HepG2 (cell line): Measurements from ENCODE around the gene USF2. TPM values are rescaled to one million over a fixed set of nuclear protein-coding genes. Genes with fewer than 3 reads are reported as not detected.

ENCODE experiments used
- HES4 ChIP-seq: sonication (generic); formaldehyde crosslinking; IDR thresholded peaks from 2 replicates; pipeline ENCODE4 v1.9.0; 2021; ENCODE audit warnings: mild to moderate bottlenecking, missing genetic modification reagents, borderline replicate concordance
- MYNN ChIP-seq: sonication (generic); formaldehyde crosslinking; IDR thresholded peaks from 2 replicates; pipeline ENCODE4 v1.4.0; 2020; ENCODE audit warnings: mild to moderate bottlenecking, low read depth, missing genetic modification reagents
- PBX3 ChIP-seq: sonication (generic); formaldehyde crosslinking; IDR thresholded peaks from 2 replicates; pipeline ENCODE4 v1.8.1; 2023; ENCODE audit warnings: missing genetic modification reagents, inconsistent platforms, borderline replicate concordance
- SMAD9 ChIP-seq: sonication (generic); formaldehyde crosslinking; IDR thresholded peaks from 2 replicates; pipeline ENCODE4 v1.5.1; 2020; ENCODE audit warnings: mild to moderate bottlenecking, missing genetic modification reagents
- ZBTB38 ChIP-seq: sonication (generic); formaldehyde crosslinking; IDR thresholded peaks from 2 replicates; pipeline ENCODE4 v1.5.1; 2020; ENCODE audit warnings: mild to moderate bottlenecking, missing genetic modification reagents
- ZHX2 ChIP-seq, 2 experiments: sonication (generic) in 1 of 2; formaldehyde crosslinking in 1 of 2; IDR thresholded peaks; 2 replicates each; pipeline versions ENCODE4 v1.6.1 to v1.9.0; 2014 to 2022; ENCODE audit warnings: antibody characterized with exemption in 1 of 2, borderline replicate concordance in 1 of 2, inconsistent platforms in 1 of 2, low read depth in 1 of 2, missing genetic modification reagents in 1 of 2
- polyA plus RNA-seq, 8 experiments: library from polyadenylated mRNA; depleted of rRNA in 3 of 8; stranded (reverse) in 7 of 8; unstranded in 1 of 8; fragments of >200 nt; fragmentation: Illumina TruSeq in 4 of 8; extraction: Trizol in 4 of 8; gene quantifications; 2 replicates each; pipeline versions ENCODE4 v1.2.1 to v1.2.3, GENCODE V29; 2011 to 2016; ENCODE audit warnings: low read depth in 4 of 8, missing spikeins in 1 of 8, mixed read lengths in 1 of 8; ENCODE audit not compliant: insufficient read depth in 1 of 8
- total RNA-seq, 5 experiments: library from RNA; depleted of rRNA; stranded (reverse); fragments of >200 nt; fragmentation: Illumina TruSeq; extraction: Trizol; gene quantifications; 2 replicates each; pipeline ENCODE4 v1.2.3, GENCODE V29; 2016; ENCODE audit warnings: low read depth in 1 of 5
- TF ChIP-seq, protein P1 (sequence below): sonication (generic); formaldehyde crosslinking; IDR thresholded peaks from 2 replicates; pipeline ENCODE4 v1.4.0; 2020; ENCODE audit warnings: missing genetic modification reagents, borderline replicate concordance
- TF ChIP-seq, protein P2 (sequence below): sonication (generic); formaldehyde crosslinking; IDR thresholded peaks from 2 replicates; pipeline ENCODE4 v1.4.0; 2020; ENCODE audit warnings: missing genetic modification reagents
- TF ChIP-seq, protein P3 (sequence below): sonication (generic); formaldehyde crosslinking; IDR thresholded peaks from 2 replicates; pipeline ENCODE4 v1.9.0; 2021; ENCODE audit warnings: mild to moderate bottlenecking, missing genetic modification reagents

Gene USF2
- total and polyA plus RNA-seq, 2 of the 13 experiments (the other 11 are each of a cell fraction or from before 2014, with no cell fraction given), result 54.9 to 106 TPM

DNA sequence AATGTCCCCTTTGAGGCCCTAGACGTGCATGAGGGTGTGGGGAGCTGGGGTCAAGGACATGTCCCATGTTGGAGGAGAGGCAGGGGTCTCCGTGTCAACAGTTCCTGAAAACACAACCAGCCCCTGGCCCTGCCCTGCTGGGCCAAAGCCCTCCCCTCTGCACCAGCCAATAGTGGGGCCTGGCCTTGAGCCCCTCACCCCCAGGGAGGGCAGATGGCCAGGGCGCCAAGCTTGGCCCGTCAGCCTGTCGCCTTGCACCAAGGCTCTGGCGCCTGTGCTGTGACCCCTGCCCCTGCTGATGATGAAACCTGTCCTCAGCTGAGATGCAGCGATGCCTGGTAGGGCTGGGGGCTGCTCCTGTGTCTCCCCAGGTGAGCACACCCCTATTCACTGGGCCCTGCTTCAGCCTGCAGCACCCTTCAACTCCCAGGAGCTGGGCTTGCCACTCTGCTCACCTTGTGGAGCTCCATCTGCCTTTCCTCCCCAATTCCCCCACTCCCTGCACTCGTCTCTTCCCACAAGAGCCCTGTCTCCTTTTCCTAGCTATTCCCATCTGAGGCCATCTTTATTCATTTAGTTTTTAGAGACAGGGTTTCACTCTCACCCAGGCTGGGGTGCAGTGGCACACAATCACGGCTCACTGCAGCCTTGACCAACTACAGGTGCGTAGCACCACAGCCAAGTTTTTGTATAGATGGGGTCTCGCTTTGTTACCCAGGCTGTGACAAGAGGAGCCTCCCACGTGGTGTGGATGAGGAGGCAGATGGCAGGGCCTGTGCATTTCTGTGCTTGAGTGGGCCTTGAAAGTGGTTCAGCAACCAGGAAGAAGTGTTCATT, 11.4 kb downstream of the USF2 start (continued):
- no peak for TF ChIP-seq ZHX2 (IDR thresholded peaks at IDR 0.05; ENCODE audit: low read depth)
- no peak for TF ChIP-seq ZHX2 (CRISPR knock-in tag; IDR thresholded peaks at IDR 0.05; ENCODE audit: borderline replicate concordance)
- no peak for TF ChIP-seq PBX3 (CRISPR knock-in tag)
- TF ChIP-seq, protein P1, sequence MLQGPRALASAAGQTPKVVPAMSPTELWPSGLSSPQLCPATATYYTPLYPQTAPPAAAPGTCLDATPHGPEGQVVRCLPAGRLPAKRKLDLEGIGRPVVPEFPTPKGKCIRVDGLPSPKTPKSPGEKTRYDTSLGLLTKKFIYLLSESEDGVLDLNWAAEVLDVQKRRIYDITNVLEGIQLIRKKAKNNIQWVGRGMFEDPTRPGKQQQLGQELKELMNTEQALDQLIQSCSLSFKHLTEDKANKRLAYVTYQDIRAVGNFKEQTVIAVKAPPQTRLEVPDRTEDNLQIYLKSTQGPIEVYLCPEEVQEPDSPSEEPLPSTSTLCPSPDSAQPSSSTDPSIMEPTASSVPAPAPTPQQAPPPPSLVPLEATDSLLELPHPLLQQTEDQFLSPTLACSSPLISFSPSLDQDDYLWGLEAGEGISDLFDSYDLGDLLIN (CRISPR knock-in tag), result no peak
- TF ChIP-seq MYNN (CRISPR knock-in tag), result no peak
- TF ChIP-seq, protein P2, sequence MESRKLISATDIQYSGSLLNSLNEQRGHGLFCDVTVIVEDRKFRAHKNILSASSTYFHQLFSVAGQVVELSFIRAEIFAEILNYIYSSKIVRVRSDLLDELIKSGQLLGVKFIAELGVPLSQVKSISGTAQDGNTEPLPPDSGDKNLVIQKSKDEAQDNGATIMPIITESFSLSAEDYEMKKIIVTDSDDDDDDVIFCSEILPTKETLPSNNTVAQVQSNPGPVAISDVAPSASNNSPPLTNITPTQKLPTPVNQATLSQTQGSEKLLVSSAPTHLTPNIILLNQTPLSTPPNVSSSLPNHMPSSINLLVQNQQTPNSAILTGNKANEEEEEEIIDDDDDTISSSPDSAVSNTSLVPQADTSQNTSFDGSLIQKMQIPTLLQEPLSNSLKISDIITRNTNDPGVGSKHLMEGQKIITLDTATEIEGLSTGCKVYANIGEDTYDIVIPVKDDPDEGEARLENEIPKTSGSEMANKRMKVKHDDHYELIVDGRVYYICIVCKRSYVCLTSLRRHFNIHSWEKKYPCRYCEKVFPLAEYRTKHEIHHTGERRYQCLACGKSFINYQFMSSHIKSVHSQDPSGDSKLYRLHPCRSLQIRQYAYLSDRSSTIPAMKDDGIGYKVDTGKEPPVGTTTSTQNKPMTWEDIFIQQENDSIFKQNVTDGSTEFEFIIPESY (CRISPR knock-in tag), result peak; percentile 82
- no peak for TF ChIP-seq SMAD9
- TF ChIP-seq HES4 (CRISPR knock-in tag), result no peak
- TF ChIP-seq ZBTB38 (CRISPR knock-in tag), result no peak
- TF ChIP-seq, protein P3, sequence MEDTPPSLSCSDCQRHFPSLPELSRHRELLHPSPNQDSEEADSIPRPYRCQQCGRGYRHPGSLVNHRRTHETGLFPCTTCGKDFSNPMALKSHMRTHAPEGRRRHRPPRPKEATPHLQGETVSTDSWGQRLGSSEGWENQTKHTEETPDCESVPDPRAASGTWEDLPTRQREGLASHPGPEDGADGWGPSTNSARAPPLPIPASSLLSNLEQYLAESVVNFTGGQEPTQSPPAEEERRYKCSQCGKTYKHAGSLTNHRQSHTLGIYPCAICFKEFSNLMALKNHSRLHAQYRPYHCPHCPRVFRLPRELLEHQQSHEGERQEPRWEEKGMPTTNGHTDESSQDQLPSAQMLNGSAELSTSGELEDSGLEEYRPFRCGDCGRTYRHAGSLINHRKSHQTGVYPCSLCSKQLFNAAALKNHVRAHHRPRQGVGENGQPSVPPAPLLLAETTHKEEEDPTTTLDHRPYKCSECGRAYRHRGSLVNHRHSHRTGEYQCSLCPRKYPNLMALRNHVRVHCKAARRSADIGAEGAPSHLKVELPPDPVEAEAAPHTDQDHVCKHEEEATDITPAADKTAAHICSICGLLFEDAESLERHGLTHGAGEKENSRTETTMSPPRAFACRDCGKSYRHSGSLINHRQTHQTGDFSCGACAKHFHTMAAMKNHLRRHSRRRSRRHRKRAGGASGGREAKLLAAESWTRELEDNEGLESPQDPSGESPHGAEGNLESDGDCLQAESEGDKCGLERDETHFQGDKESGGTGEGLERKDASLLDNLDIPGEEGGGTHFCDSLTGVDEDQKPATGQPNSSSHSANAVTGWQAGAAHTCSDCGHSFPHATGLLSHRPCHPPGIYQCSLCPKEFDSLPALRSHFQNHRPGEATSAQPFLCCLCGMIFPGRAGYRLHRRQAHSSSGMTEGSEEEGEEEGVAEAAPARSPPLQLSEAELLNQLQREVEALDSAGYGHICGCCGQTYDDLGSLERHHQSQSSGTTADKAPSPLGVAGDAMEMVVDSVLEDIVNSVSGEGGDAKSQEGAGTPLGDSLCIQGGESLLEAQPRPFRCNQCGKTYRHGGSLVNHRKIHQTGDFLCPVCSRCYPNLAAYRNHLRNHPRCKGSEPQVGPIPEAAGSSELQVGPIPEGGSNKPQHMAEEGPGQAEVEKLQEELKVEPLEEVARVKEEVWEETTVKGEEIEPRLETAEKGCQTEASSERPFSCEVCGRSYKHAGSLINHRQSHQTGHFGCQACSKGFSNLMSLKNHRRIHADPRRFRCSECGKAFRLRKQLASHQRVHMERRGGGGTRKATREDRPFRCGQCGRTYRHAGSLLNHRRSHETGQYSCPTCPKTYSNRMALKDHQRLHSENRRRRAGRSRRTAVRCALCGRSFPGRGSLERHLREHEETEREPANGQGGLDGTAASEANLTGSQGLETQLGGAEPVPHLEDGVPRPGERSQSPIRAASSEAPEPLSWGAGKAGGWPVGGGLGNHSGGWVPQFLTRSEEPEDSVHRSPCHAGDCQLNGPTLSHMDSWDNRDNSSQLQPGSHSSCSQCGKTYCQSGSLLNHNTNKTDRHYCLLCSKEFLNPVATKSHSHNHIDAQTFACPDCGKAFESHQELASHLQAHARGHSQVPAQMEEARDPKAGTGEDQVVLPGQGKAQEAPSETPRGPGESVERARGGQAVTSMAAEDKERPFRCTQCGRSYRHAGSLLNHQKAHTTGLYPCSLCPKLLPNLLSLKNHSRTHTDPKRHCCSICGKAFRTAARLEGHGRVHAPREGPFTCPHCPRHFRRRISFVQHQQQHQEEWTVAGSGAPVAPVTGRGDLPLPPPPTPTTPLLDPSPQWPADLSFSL, result peak; percentile 68; the same call in 1 of the 2 replicates
